ENCODE measurements around the gene R3HDM1.

DNA sequence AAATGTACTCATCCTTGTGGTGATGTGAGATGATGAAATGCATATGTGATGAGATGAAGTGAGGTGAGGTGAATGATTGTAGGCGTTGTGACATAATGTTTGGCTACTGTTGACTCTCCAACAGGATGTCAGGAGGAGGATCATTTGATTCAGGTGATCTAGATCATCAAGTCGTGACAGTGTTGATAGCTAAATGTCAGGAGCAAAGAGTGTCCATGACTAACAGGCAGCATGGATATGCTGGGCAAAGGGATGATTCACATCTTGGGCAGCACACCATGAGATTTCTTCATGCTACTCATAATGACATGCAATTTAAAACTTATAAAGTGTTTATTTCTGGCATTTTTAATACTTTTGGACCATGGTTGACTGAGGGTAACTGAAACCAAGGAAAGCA is 170.2 kb downstream of the R3HDM1 start:
- TF ChIP-seq, protein P1, sequence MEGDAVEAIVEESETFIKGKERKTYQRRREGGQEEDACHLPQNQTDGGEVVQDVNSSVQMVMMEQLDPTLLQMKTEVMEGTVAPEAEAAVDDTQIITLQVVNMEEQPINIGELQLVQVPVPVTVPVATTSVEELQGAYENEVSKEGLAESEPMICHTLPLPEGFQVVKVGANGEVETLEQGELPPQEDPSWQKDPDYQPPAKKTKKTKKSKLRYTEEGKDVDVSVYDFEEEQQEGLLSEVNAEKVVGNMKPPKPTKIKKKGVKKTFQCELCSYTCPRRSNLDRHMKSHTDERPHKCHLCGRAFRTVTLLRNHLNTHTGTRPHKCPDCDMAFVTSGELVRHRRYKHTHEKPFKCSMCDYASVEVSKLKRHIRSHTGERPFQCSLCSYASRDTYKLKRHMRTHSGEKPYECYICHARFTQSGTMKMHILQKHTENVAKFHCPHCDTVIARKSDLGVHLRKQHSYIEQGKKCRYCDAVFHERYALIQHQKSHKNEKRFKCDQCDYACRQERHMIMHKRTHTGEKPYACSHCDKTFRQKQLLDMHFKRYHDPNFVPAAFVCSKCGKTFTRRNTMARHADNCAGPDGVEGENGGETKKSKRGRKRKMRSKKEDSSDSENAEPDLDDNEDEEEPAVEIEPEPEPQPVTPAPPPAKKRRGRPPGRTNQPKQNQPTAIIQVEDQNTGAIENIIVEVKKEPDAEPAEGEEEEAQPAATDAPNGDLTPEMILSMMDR (IDR thresholded peaks at IDR 0.05) = no peak
- TF ChIP-seq POLR2A (IDR thresholded peaks at IDR 0.05) (no peak), POLR2AphosphoS5 (IDR thresholded peaks at IDR 0.05) (no peak)

All from gastroesophageal sphincter (tissue), 3 donors.